CD1c-positive myeloid dendritic cell (primary cell): Measurements from ENCODE around the gene ERP44.

Experiments
- DNase-seq: peaks from one replicate; pipeline ENCODE4 v3.0.0-alpha.2; 2016; ENCODE audit errors: extremely low spot score

ERP44 gene

GRCh38 chr9:99936947-99937587 lies 161.7 kb downstream of the ERP44 start:
- DNase-seq: no peak

DNA sequence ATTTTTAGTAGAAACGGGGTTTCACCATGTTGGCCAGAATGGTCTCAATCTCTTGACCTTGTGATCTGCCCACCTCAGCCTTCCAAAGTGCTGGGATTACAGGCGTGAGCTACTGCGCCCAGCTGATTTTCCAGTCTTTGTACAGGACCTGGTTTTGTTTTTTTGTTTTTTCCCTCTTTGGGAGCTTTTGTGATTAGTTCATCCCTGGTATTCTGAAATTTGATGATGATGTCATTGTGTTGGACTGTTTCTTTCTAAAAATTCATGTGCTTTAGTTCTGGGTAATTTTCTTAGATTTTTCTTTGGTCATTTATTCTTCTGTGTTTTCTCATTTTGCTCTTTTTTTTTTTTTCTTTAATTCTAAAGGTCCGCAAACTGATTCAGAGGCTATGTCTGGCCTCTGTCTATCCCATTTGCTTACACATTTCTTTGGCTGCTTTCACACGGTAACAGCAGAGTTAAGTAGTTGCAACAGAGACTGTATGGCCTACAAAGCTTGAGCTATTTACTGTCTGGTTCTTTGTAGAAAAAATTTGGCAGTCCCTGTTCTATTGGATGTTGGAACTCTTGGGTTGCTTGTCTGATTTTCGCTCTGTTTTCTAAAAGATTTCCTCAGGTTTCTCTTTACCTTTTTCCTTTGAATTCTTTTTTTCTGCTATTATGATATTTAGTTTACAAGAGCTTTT lies 167.5 kb downstream of the ERP44 start:
- no peak for DNase-seq

- no peak for DNase-seq
Observed at GRCh38 chr9:99929652-99930051, 169.1 kb downstream of the ERP44 start.
